Thymus (tissue), 11 donors: ENCODE data around the gene STAT5B. TPM values are rescaled to one million over a fixed set of nuclear protein-coding genes. Genes with fewer than 3 reads are reported as not detected.

Source experiments
- DNase-seq, 9 donors: peaks; one replicate each; pipeline ENCODE4 v3.0.0-alpha.2; 2013; ENCODE audit warnings: low spot score in 9 of 9, low read depth in 6 of 9, missing footprints in 1 of 9
- H3K27ac ChIP-seq, 2 donors: one replicate each; pipeline ENCODE4 v1.5.1; 2013; ENCODE audit warnings: control low read depth in 1 of 2, low read depth in 1 of 2, low read length in 1 of 2, mild to moderate bottlenecking in 1 of 2, moderate library complexity in 1 of 2
- H3K27me3 ChIP-seq, 2 donors: one replicate each; pipeline ENCODE4 v1.5.1; 2013; ENCODE audit warnings: low read length in 1 of 2; ENCODE audit not compliant: control insufficient read depth in 2 of 2, insufficient read depth in 1 of 2
- H3K36me3 ChIP-seq, 2 donors: one replicate each; pipeline ENCODE4 v1.5.1; 2013; ENCODE audit warnings: low read length in 1 of 2, mild to moderate bottlenecking in 1 of 2, moderate library complexity in 1 of 2; ENCODE audit not compliant: control insufficient read depth in 2 of 2, insufficient read depth in 2 of 2
- H3K4me1 ChIP-seq, 2 donors: one replicate each; pipeline ENCODE4 v1.5.1; 2013; ENCODE audit warnings: low read length in 2 of 2; ENCODE audit not compliant: control insufficient read depth in 2 of 2, insufficient read depth in 2 of 2
- H3K4me3 ChIP-seq, 2 donors: one replicate each; pipeline ENCODE4 v1.5.1; 2013; ENCODE audit warnings: low read length in 2 of 2, control low read depth in 1 of 2, mild to moderate bottlenecking in 1 of 2
- H3K9me3 ChIP-seq, 2 donors: one replicate each; pipeline ENCODE4 v1.5.1; 2013; ENCODE audit warnings: low read length in 1 of 2, mild to moderate bottlenecking in 1 of 2; ENCODE audit not compliant: control insufficient read depth in 2 of 2, insufficient read depth in 1 of 2
- WGBS: extraction: QIAGEN DNeasy Blood & Tissue Kit; methylation state at CpG from one replicate; pipeline ENCODE4 v1.1.7; 2013; 5-methylcytosine and 5-hydroxymethylcytosine counted together
- polyA plus RNA-seq: library from polyadenylated mRNA; stranded (reverse); fragments of 200-250 nt; gene quantifications from one replicate; pipeline ENCODE4 v1.2.3, GENCODE V29; 2013
- total RNA-seq: library from RNA; stranded (reverse); fragments of 120-200 nt; gene quantifications from one replicate; pipeline ENCODE4 v1.2.4, GENCODE V29; 2013
- donor health status: healthy.

The STAT5B gene
- total and polyA plus RNA-seq, 2 donors, result 40.9 to 51.6 TPM

GRCh38 chr17:42315402-42316156, 39.4 kb upstream of the STAT5B start:
- Histone ChIP-seq H3K4me3 (peak overlapping the region in 1 of 2 donors; percentile 1), H3K27ac (peak overlapping the region; percentile 94 to 99), H3K4me1 (peaks cover 60 to 100% of the 10 kb centered on the region in 2 donors), H3K9me3 (peaks cover 0 to 8% of the 10 kb centered on the region in 2 donors), H3K36me3 (peaks cover 9 to 39% of the 10 kb centered on the region in 2 donors), H3K27me3 (no peaks in the 10 kb centered on the region)
- WGBS, result 38% methylated on average over 10 of the region's 10 CpGs
- DNase-seq, result peak in 6 of 9 donors; percentile 45 to 86 (median 63)

DNA sequence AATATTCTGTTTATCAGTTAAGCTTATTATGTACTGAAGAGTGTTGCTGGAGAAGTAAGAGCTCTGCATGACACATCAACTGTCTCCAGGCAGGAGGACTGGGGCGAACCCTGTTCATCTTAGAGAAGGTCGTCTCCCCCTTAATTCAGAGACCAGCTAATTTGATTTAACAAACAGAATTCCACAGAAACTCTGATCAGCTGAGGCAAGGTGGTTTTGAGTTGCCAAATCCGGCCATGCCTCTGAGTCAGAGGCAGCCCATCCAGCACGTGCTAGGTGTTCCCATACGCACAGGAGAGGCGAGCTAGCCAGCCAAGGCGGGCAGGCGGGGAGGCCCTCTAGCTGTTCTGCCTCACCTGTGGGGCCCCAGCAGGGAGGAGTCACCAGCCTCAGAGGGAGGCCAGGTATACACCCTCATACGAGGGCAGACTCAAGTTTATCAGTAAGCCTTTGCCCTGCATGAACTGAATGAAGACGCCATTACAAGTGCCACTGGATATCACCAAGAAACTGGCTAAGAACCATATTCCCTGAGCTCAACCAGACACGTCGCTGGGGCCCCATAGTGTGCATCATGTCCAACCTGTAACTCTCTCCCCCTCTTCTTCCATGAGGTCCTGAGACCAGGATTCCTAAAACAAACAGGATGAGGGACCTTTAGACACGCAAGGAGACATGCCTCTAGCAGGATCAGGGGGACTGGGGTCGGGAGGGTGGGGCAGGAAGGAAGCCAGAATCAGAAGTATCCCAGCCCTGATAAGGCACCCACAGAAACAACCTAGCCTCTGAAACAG, 37.8 kb upstream of the STAT5B start:
- H3K4me3 ChIP-seq, result no peak overlapping the region
- H3K9me3 ChIP-seq, result peaks cover 0 to 8% of the 10 kb centered on the region in 2 donors
- H3K4me1 ChIP-seq, result peaks cover 64 to 100% of the 10 kb centered on the region in 2 donors
- peak in 2 of 9 donors; percentile 40 to 56 for DNase-seq
- no peaks in the 10 kb centered on the region for H3K27me3 ChIP-seq
- 81% methylated on average over 14 of the region's 14 CpGs for WGBS
- H3K36me3 ChIP-seq, result peaks cover 20 to 50% of the 10 kb centered on the region in 2 donors
- peak overlapping the region; percentile 83 to 99 for H3K27ac ChIP-seq

GRCh38 chr17:42313389-42313772, 37.2 kb upstream of the STAT5B start:
- Histone ChIP-seq H3K4me3 (peak overlapping the region in 1 of 2 donors; percentile 49), H3K4me1 (peaks cover 62 to 100% of the 10 kb centered on the region in 2 donors), H3K36me3 (peaks cover 22 to 55% of the 10 kb centered on the region in 2 donors), H3K27ac (peak overlapping the region; percentile 83 to 99), H3K9me3 (peaks cover 0 to 8% of the 10 kb centered on the region in 2 donors), H3K27me3 (no peaks in the 10 kb centered on the region)
- peak in 2 of 9 donors; percentile 28 to 45 for DNase-seq
- WGBS, result 63% methylated on average over 4 of the region's 4 CpGs

DNA sequence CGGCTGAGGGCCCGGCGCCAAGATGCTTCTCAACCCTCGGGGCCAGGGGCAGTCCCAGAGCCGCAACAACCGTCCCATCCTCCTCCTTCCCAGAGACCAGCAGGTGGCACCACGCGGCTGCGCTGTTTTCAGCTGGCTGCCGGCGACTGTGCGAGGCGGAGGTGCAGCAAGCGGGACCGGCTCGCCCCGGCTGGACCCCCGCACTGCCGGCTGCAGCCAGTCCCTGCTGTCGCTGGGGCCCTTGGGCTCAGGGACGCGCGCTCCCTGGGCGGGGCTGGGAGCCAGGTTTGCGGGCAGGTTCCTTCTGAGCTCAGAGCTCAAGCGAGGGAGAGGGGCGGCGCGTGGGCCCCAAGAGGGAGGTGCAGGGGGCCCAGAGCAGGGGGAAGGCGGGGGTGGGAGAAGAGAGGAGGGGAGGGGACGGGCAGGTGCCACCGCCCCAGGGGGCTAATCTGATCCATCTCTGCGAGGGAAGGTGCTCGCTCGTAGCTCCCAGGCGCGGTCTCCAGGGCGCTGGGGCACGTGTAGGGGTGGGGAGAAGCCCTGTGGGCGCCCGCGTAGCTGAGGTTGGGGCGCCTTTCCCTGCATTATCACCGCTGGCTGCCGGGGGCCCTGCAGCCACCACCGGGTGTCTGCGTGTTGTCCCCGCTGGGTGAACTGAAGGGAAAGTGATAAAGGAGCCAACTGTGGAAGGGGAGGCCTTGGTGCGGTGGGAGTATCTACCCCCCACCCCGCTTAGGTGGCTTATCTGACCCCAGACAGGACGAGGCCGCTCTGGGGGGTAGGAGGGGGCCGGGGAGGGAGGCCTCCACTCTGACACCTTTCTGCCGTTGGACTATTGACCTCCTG, 36.3 kb upstream of the STAT5B start:
- Histone ChIP-seq H3K27me3 (no peaks in the 10 kb centered on the region), H3K4me1 (peaks cover 58 to 100% of the 10 kb centered on the region in 2 donors), H3K36me3 (peaks cover 31 to 63% of the 10 kb centered on the region in 2 donors), H3K4me3 (peak overlapping the region; percentile 46 to 49), H3K9me3 (peaks cover 0 to 8% of the 10 kb centered on the region in 2 donors), H3K27ac (peak overlapping the region; percentile 92 to 99)
- WGBS, result under 1% methylated on average over 54 of the region's 54 CpGs
- DNase-seq, result peak in 7 of 9 donors; percentile 62 to 97 (median 92)

GRCh38 chr17:42312035-42312284, 35.8 kb upstream of the STAT5B start:
- DNase-seq, result peak in 1 of 9 donors; percentile 24
- Histone ChIP-seq H3K27ac (peak overlapping the region; percentile 92 to 99), H3K4me1 (peaks cover 53 to 100% of the 10 kb centered on the region in 2 donors), H3K36me3 (peaks cover 34 to 64% of the 10 kb centered on the region in 2 donors), H3K9me3 (peaks cover 0 to 11% of the 10 kb centered on the region in 2 donors), H3K4me3 (peak overlapping the region; percentile 46 to 49), H3K27me3 (no peaks in the 10 kb centered on the region)
- WGBS, result 11% methylated on average over 5 of the region's 5 CpGs

- peak in 5 of 9 donors; percentile 41 to 84 (median 68) for DNase-seq
- H3K27me3 ChIP-seq, result no peaks in the 10 kb centered on the region
- H3K9me3 ChIP-seq, result peaks cover 0 to 11% of the 10 kb centered on the region in 2 donors
- peaks cover 48 to 96% of the 10 kb centered on the region in 2 donors for H3K4me1 ChIP-seq
- peaks cover 34 to 62% of the 10 kb centered on the region in 2 donors for H3K36me3 ChIP-seq
- whole genome bisulfite sequencing, result 77% methylated on average over 19 of the region's 19 CpGs
- H3K27ac ChIP-seq, result peak overlapping the region; percentile 92 to 99
- peak overlapping the region in 1 of 2 donors; percentile 49 for H3K4me3 ChIP-seq
Observed at GRCh38 chr17:42311240-42312034, 35.2 kb upstream of the STAT5B start.

- H3K9me3 ChIP-seq, result peaks cover 0 to 11% of the 10 kb centered on the region in 2 donors
- peaks cover 34 to 67% of the 10 kb centered on the region in 2 donors for H3K36me3 ChIP-seq
- no peaks in the 10 kb centered on the region for H3K27me3 ChIP-seq
- no peak overlapping the region for H3K4me3 ChIP-seq
- 80% methylated on average over 9 of the region's 9 CpGs for WGBS
- peak overlapping the region; percentile 25 to 99 for H3K27ac ChIP-seq
- DNase-seq, result peak in 3 of 9 donors; percentile 36 to 66 (median 44)
- peaks cover 44 to 96% of the 10 kb centered on the region in 2 donors for H3K4me1 ChIP-seq
Observed at GRCh38 chr17:42310787-42311215, 34.6 kb upstream of the STAT5B start.
